WTC11 (cell line): Measurements from ENCODE around the gene PSAT1. TPM values are rescaled to one million over a fixed set of nuclear protein-coding genes. Genes with fewer than 3 reads are reported as not detected.
A peak's percentile ranks its signal among the peaks of the same experiment; 100 is the strongest.

Source experiments
- ATAC-seq: fragments of 200-7000 bp; cut with Tn5 transposase; 2 replicates; pipeline ENCODE4 v1.10.0; 2021; ENCODE audit warnings: mild to moderate bottlenecking, moderate library complexity
- CTCF ChIA-PET: fragments of 300-600 bp; sonication (Branson Sonifier 250); formaldehyde crosslinking; loops from one replicate; lab custom pipeline; 2021; ENCODE audit warnings: antibody characterized with exemption; lab: Charles Lee
- POLR2A ChIA-PET: fragments of 350-600 bp; sonication (Branson Sonifier 250); formaldehyde crosslinking; loops from one replicate; lab custom pipeline; 2021; ENCODE audit warnings: antibody characterized with exemption; lab: Charles Lee
- DNase-seq: peaks from one replicate; pipeline ENCODE4 v3.0.0; 2021; ENCODE audit warnings: low spot score
- H3K27ac Mint-ChIP-seq: 2 replicates; pipeline ENCODE4 v1.8.0; 2021; ENCODE audit warnings: mixed read lengths
- H3K27me3 Mint-ChIP-seq: 2 replicates; pipeline ENCODE4 v1.8.0; 2021; ENCODE audit warnings: low read depth, mild to moderate bottlenecking, moderate library complexity, mixed read lengths
- H3K36me3 Mint-ChIP-seq: 2 replicates; pipeline ENCODE4 v1.8.0; 2021; ENCODE audit warnings: mixed read lengths
- H3K4me1 Mint-ChIP-seq: 2 replicates; pipeline ENCODE4 v1.8.0; 2022; ENCODE audit warnings: mixed read lengths
- H3K4me3 Mint-ChIP-seq: 2 replicates; pipeline ENCODE4 v1.8.0; 2021; ENCODE audit warnings: mild to moderate bottlenecking, moderate library complexity, mixed read lengths
- H3K9me3 Mint-ChIP-seq: 2 replicates; pipeline ENCODE4 v1.8.0; 2021; ENCODE audit warnings: mixed read lengths
- CBFB ChIP-seq: sonication (generic); formaldehyde crosslinking; IDR thresholded peaks from 2 replicates; pipeline ENCODE4 v1.8.1; 2022; ENCODE audit warnings: mild to moderate bottlenecking, low read depth, missing genetic modification reagents
- ELF4 ChIP-seq: sonication (generic); formaldehyde crosslinking; IDR thresholded peaks from 2 replicates; pipeline ENCODE4 v1.8.1; 2022; ENCODE audit warnings: low read depth, mild to moderate bottlenecking, moderate library complexity, missing genetic modification reagents
- ERG ChIP-seq: fragments of 250-450 bp; sonication (Bioruptor Pico); IDR thresholded peaks from 2 replicates; pipeline ENCODE4 v1.8.0; 2021; ENCODE audit warnings: mild to moderate bottlenecking
- FOXK1 ChIP-seq: sonication (generic); formaldehyde crosslinking; IDR thresholded peaks from 2 replicates; pipeline ENCODE4 v1.8.0; 2022; ENCODE audit warnings: mild to moderate bottlenecking, moderate library complexity, missing genetic modification reagents
- GRHL2 ChIP-seq: fragments of 250-450 bp; sonication (Bioruptor Pico); IDR thresholded peaks from 2 replicates; pipeline ENCODE4 v1.8.0; 2022; ENCODE audit warnings: mild to moderate bottlenecking, moderate library complexity; ENCODE audit not compliant: insufficient replicate concordance, severe bottlenecking
- IRF2 ChIP-seq: sonication (generic); formaldehyde crosslinking; IDR thresholded peaks from 2 replicates; pipeline ENCODE4 v1.8.0; 2022; ENCODE audit warnings: low read depth, missing genetic modification reagents, borderline replicate concordance
- MYBL2 ChIP-seq: sonication (generic); formaldehyde crosslinking; IDR thresholded peaks from 2 replicates; pipeline ENCODE4 v1.8.1; 2023; ENCODE audit warnings: mild to moderate bottlenecking, moderate library complexity, missing genetic modification reagents
- NFATC4 ChIP-seq: fragments of 250-450 bp; sonication (Bioruptor Pico); IDR thresholded peaks from 2 replicates; pipeline ENCODE4 v1.9.0; 2021; ENCODE audit warnings: mild to moderate bottlenecking
- PRRX2 ChIP-seq: fragments of 250-450 bp; sonication (Bioruptor Pico); IDR thresholded peaks from 2 replicates; pipeline ENCODE4 v1.8.0; 2021; ENCODE audit warnings: mild to moderate bottlenecking
- ZNF121 ChIP-seq: sonication (generic); formaldehyde crosslinking; IDR thresholded peaks from 2 replicates; pipeline ENCODE4 v1.8.0; 2023; ENCODE audit warnings: missing genetic modification reagents
- ZNF671 ChIP-seq: fragments of 250-450 bp; sonication (Bioruptor Pico); IDR thresholded peaks from 2 replicates; pipeline ENCODE4 v1.8.0; 2021; ENCODE audit warnings: mild to moderate bottlenecking
- total RNA-seq: library from RNA; stranded (reverse); gene quantifications from 3 replicates; pipeline ENCODE4 v1.2.3, GENCODE V29; 2021
- TF ChIP-seq, protein P1 (sequence below): sonication (generic); formaldehyde crosslinking; IDR thresholded peaks from 2 replicates; pipeline ENCODE4 v1.8.1; 2023; ENCODE audit warnings: mild to moderate bottlenecking, moderate library complexity, missing genetic modification reagents
- TF ChIP-seq, protein P2 (sequence below): sonication (generic); formaldehyde crosslinking; IDR thresholded peaks from 2 replicates; pipeline ENCODE4 v1.8.0; 2022; ENCODE audit warnings: mild to moderate bottlenecking, missing genetic modification reagents
- TF ChIP-seq, protein P3 (sequence below): sonication (generic); formaldehyde crosslinking; IDR thresholded peaks from 2 replicates; pipeline ENCODE4 v1.8.0; 2023; ENCODE audit warnings: mild to moderate bottlenecking, missing genetic modification reagents
- TF ChIP-seq, protein P4 (sequence below): sonication (generic); formaldehyde crosslinking; IDR thresholded peaks from 2 replicates; pipeline ENCODE4 v1.8.0; 2023; ENCODE audit warnings: missing genetic modification reagents, mild to moderate bottlenecking, borderline replicate concordance
- TF ChIP-seq, protein P5 (sequence below): sonication (generic); formaldehyde crosslinking; conservative IDR thresholded peaks from 2 replicates; pipeline ENCODE4 v1.8.1; 2022; ENCODE audit warnings: mild to moderate bottlenecking, missing genetic modification reagents
- TF ChIP-seq, protein P6 (sequence below): sonication (generic); formaldehyde crosslinking; IDR thresholded peaks from 2 replicates; pipeline ENCODE4 v1.8.1; 2022; ENCODE audit warnings: mild to moderate bottlenecking, moderate library complexity, missing genetic modification reagents

Gene PSAT1
- total RNA-seq, 1 experiment from 2014 or later = 240 TPM

DNA sequence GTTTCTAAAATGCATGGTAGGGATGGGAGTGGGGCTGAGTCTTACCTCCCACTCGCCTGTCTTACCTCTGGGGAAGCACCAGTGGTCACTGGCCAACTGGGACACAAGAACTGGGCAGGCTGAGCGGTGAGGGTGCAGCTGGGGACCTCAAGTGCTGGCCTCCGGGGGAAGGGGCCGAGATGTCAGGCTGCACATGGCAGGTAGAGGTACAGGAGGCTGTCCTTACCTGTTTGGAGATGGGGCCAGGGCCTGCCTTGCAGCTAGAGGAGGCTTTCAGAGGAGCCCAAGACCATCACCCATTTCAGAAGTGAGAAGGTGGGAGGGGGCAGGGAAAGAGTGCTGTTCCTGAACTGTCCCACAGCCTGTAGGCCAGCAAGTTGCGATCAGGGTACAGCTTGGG lies 14.2 kb downstream of the PSAT1 start:
- H3K36me3 Mint-ChIP-seq = peaks cover 83% of the 10 kb centered on the region
- H3K27me3 Mint-ChIP-seq = no peaks in the 10 kb centered on the region
- no peak for ATAC-seq
- DNase-seq = no peak
- ChIA-PET POLR2A (interaction anchor here (0.8 to 5.2 kb wide), 2 partner anchors 11 to 14 kb away, joined by 3 to 24 read pairs; partner anchors contain the start of gene PSAT1), CTCF (no interaction called here)
- H3K27ac Mint-ChIP-seq = no peak overlapping the region
- H3K4me3 Mint-ChIP-seq = no peak overlapping the region
- no peaks in the 10 kb centered on the region for H3K9me3 Mint-ChIP-seq
- H3K4me1 Mint-ChIP-seq = no peaks in the 10 kb centered on the region
- TF ChIP-seq MYBL2 (CRISPR knock-in tag) (no peak), IRF2 (CRISPR knock-in tag) (no peak), FOXK1 (no peak), GRHL2 (CRISPR knock-in tag) (no peak)
- TF ChIP-seq, protein P1, sequence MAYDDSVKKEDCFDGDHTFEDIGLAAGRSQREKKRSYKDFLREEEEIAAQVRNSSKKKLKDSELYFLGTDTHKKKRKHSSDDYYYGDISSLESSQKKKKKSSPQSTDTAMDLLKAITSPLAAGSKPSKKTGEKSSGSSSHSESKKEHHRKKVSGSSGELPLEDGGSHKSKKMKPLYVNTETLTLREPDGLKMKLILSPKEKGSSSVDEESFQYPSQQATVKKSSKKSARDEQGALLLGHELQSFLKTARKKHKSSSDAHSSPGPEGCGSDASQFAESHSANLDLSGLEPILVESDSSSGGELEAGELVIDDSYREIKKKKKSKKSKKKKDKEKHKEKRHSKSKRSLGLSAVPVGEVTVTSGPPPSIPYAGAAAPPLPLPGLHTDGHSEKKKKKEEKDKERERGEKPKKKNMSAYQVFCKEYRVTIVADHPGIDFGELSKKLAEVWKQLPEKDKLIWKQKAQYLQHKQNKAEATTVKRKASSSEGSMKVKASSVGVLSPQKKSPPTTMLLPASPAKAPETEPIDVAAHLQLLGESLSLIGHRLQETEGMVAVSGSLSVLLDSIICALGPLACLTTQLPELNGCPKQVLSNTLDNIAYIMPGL (CRISPR knock-in tag) = no peak

- H3K27ac Mint-ChIP-seq = peak overlapping the region; percentile 80; the same call in 1 of the 2 replicates
- no peak for DNase-seq
- H3K4me3 Mint-ChIP-seq = no peak overlapping the region
- H3K4me1 Mint-ChIP-seq = 0 out of 2 replicates have a peak, but pooled peaks cover 2% of the 10 kb centered on the region
- ChIA-PET POLR2A (interaction anchor here (0.6 to 0.8 kb wide), 2 partner anchors 10 to 12 kb away, joined by 3 read pairs; no protein-coding TSS in a partner anchor), CTCF (no interaction called here)
- no peaks in the 10 kb centered on the region for H3K27me3 Mint-ChIP-seq
- H3K36me3 Mint-ChIP-seq = peaks cover 85% of the 10 kb centered on the region
- no peak for ATAC-seq
- TF ChIP-seq, protein P2, sequence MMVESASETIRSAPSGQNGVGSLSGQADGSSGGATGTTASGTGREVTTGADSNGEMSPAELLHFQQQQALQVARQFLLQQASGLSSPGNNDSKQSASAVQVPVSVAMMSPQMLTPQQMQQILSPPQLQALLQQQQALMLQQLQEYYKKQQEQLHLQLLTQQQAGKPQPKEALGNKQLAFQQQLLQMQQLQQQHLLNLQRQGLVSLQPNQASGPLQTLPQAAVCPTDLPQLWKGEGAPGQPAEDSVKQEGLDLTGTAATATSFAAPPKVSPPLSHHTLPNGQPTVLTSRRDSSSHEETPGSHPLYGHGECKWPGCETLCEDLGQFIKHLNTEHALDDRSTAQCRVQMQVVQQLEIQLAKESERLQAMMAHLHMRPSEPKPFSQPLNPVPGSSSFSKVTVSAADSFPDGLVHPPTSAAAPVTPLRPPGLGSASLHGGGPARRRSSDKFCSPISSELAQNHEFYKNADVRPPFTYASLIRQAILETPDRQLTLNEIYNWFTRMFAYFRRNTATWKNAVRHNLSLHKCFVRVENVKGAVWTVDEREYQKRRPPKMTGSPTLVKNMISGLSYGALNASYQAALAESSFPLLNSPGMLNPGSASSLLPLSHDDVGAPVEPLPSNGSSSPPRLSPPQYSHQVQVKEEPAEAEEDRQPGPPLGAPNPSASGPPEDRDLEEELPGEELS (CRISPR knock-in tag) = no peak
- TF ChIP-seq NFATC4 (CRISPR knock-in tag) (no peak), ZNF121 (CRISPR knock-in tag) (no peak), CBFB (no peak), PRRX2 (CRISPR knock-in tag) (no peak), ZNF671 (no peak), ELF4 (CRISPR knock-in tag) (no peak), ERG (CRISPR knock-in tag) (no peak)
- TF ChIP-seq, protein P3, sequence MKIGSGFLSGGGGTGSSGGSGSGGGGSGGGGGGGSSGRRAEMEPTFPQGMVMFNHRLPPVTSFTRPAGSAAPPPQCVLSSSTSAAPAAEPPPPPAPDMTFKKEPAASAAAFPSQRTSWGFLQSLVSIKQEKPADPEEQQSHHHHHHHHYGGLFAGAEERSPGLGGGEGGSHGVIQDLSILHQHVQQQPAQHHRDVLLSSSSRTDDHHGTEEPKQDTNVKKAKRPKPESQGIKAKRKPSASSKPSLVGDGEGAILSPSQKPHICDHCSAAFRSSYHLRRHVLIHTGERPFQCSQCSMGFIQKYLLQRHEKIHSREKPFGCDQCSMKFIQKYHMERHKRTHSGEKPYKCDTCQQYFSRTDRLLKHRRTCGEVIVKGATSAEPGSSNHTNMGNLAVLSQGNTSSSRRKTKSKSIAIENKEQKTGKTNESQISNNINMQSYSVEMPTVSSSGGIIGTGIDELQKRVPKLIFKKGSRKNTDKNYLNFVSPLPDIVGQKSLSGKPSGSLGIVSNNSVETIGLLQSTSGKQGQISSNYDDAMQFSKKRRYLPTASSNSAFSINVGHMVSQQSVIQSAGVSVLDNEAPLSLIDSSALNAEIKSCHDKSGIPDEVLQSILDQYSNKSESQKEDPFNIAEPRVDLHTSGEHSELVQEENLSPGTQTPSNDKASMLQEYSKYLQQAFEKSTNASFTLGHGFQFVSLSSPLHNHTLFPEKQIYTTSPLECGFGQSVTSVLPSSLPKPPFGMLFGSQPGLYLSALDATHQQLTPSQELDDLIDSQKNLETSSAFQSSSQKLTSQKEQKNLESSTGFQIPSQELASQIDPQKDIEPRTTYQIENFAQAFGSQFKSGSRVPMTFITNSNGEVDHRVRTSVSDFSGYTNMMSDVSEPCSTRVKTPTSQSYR (CRISPR knock-in tag) = no peak
- TF ChIP-seq, protein P4, sequence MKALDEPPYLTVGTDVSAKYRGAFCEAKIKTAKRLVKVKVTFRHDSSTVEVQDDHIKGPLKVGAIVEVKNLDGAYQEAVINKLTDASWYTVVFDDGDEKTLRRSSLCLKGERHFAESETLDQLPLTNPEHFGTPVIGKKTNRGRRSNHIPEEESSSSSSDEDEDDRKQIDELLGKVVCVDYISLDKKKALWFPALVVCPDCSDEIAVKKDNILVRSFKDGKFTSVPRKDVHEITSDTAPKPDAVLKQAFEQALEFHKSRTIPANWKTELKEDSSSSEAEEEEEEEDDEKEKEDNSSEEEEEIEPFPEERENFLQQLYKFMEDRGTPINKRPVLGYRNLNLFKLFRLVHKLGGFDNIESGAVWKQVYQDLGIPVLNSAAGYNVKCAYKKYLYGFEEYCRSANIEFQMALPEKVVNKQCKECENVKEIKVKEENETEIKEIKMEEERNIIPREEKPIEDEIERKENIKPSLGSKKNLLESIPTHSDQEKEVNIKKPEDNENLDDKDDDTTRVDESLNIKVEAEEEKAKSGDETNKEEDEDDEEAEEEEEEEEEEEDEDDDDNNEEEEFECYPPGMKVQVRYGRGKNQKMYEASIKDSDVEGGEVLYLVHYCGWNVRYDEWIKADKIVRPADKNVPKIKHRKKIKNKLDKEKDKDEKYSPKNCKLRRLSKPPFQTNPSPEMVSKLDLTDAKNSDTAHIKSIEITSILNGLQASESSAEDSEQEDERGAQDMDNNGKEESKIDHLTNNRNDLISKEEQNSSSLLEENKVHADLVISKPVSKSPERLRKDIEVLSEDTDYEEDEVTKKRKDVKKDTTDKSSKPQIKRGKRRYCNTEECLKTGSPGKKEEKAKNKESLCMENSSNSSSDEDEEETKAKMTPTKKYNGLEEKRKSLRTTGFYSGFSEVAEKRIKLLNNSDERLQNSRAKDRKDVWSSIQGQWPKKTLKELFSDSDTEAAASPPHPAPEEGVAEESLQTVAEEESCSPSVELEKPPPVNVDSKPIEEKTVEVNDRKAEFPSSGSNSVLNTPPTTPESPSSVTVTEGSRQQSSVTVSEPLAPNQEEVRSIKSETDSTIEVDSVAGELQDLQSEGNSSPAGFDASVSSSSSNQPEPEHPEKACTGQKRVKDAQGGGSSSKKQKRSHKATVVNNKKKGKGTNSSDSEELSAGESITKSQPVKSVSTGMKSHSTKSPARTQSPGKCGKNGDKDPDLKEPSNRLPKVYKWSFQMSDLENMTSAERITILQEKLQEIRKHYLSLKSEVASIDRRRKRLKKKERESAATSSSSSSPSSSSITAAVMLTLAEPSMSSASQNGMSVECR (CRISPR knock-in tag) = no peak
- TF ChIP-seq, protein P5, sequence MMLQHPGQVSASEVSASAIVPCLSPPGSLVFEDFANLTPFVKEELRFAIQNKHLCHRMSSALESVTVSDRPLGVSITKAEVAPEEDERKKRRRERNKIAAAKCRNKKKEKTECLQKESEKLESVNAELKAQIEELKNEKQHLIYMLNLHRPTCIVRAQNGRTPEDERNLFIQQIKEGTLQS (CRISPR knock-in tag) = no peak
- TF ChIP-seq, protein P6, sequence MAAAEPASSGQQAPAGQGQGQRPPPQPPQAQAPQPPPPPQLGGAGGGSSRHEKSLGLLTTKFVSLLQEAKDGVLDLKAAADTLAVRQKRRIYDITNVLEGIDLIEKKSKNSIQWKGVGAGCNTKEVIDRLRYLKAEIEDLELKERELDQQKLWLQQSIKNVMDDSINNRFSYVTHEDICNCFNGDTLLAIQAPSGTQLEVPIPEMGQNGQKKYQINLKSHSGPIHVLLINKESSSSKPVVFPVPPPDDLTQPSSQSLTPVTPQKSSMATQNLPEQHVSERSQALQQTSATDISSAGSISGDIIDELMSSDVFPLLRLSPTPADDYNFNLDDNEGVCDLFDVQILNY (CRISPR knock-in tag) = no peak
- H3K9me3 Mint-ChIP-seq = no peaks in the 10 kb centered on the region
These were observed 15.1 kb downstream of the PSAT1 start for GRCh38 chr9:78311886-78312524.
